ENCODE results near the gene RCC1. TPM values are rescaled to one million over a fixed set of nuclear protein-coding genes. Genes with fewer than 3 reads are reported as not detected.

Gene RCC1
- total RNA-seq, 1 experiment from 2014 or later, result 96.5 TPM

GRCh38 chr1:28503117-28503516 lies 2.7 kb upstream of the RCC1 start:
- peaks cover 17% of the 10 kb centered on the region for H3K4me1 ChIP-seq (ENCODE audit: insufficient read depth, low read length)
- H2AFZ ChIP-seq (ENCODE audit: low read length), result no peak overlapping the region
- TF ChIP-seq EZH2phosphoT487 (IDR thresholded peaks at IDR 0.05; ENCODE audit: borderline replicate concordance, low read length) (no peak), EZH2 (IDR thresholded peaks at IDR 0.05; ENCODE audit: low read length, unreplicated experiment) (no peak), CTCF (conservative IDR thresholded peaks at IDR 0.05; ENCODE audit: low read depth, low read length) (no peak)
- peaks cover 18% of the 10 kb centered on the region for H3F3A ChIP-seq (ENCODE audit: low read length, unreplicated experiment)
- peaks cover 34% of the 10 kb centered on the region for H3K79me2 ChIP-seq (ENCODE audit: low read length)
- peaks cover 20% of the 10 kb centered on the region for H3K36me3 ChIP-seq (ENCODE audit: low read depth, low read length)
- POLR2A ChIA-PET (ENCODE audit: unreplicated experiment), result no interaction called here
- no peak overlapping the region for H3K4me3 ChIP-seq (ENCODE audit: low read length)
- no peak overlapping the region for H3K27ac ChIP-seq (ENCODE audit: low read length)
- no peak overlapping the region for H3K9ac ChIP-seq (ENCODE audit: low read length)
- peaks cover 12% of the 10 kb centered on the region for H4K20me1 ChIP-seq (ENCODE audit: low read length)
- CTCF ChIA-PET, result no interaction called here
- no peaks in the 10 kb centered on the region for H3K9me3 ChIP-seq (ENCODE audit: low read length)
- H3K27me3 ChIP-seq (ENCODE audit: low read length), result no peaks in the 10 kb centered on the region
- no peaks in the 10 kb centered on the region for H3K9me2 ChIP-seq (replicated peaks; ENCODE audit: low read length)
- no TSS peak for BruUV-seq (replicated peaks)
- H3K4me2 ChIP-seq (ENCODE audit: low read length), result no peak overlapping the region
- ATAC-seq (no peak), DNase-seq (no peak)
- intact Hi-C loops (cut with micrococcal nuclease), result no loop called here

- no TSS peak for BruUV-seq (replicated peaks)
- ChIA-PET POLR2A (ENCODE audit: unreplicated experiment) (no interaction called here), CTCF (no interaction called here)
- DNase-seq (no peak), ATAC-seq (no peak)
- intact Hi-C loops (cut with micrococcal nuclease), result loop anchor here (5.0 kb wide), 2 partner anchors 50 to 90 kb away; no protein-coding TSS in a partner anchor
- Histone ChIP-seq H3K79me2 (ENCODE audit: low read length) (peaks cover 54% of the 10 kb centered on the region), H3K9me2 (replicated peaks; ENCODE audit: low read length) (no peaks in the 10 kb centered on the region), H2AFZ (ENCODE audit: low read length) (no peak overlapping the region), H3K36me3 (ENCODE audit: low read depth, low read length) (peaks cover 40% of the 10 kb centered on the region), H3K27ac (ENCODE audit: low read length) (peak overlapping the region; percentile 75), H3F3A (ENCODE audit: low read length, unreplicated experiment) (peaks cover 49% of the 10 kb centered on the region), H3K4me1 (ENCODE audit: insufficient read depth, low read length) (peaks cover 26% of the 10 kb centered on the region), H3K4me3 (ENCODE audit: low read length) (peak overlapping the region; percentile 92), H3K9me3 (ENCODE audit: low read length) (no peaks in the 10 kb centered on the region), H3K27me3 (ENCODE audit: low read length) (no peaks in the 10 kb centered on the region), H3K9ac (ENCODE audit: low read length) (peak overlapping the region; percentile 99), H3K4me2 (ENCODE audit: low read length) (peak overlapping the region; percentile 92), H4K20me1 (ENCODE audit: low read length) (peaks cover 36% of the 10 kb centered on the region)
- TF ChIP-seq EZH2phosphoT487 (IDR thresholded peaks at IDR 0.05; ENCODE audit: borderline replicate concordance, low read length) (no peak), CTCF (conservative IDR thresholded peaks at IDR 0.05; ENCODE audit: low read depth, low read length) (no peak), EZH2 (IDR thresholded peaks at IDR 0.05; ENCODE audit: low read length, unreplicated experiment) (no peak)
These were observed 1.0 kb downstream of the RCC1 start for GRCh38 chr1:28506907-28507246.

GRCh38 chr1:28507247-28507645 lies 1.4 kb downstream of the RCC1 start:
- ChIA-PET CTCF (no interaction called here), POLR2A (ENCODE audit: unreplicated experiment) (no interaction called here)
- peaks cover 26% of the 10 kb centered on the region for H3K4me1 ChIP-seq (ENCODE audit: insufficient read depth, low read length)
- TF ChIP-seq EZH2 (IDR thresholded peaks at IDR 0.05; ENCODE audit: low read length, unreplicated experiment), result no peak
- no peak for TF ChIP-seq EZH2phosphoT487 (IDR thresholded peaks at IDR 0.05; ENCODE audit: borderline replicate concordance, low read length)
- no peak for TF ChIP-seq CTCF (conservative IDR thresholded peaks at IDR 0.05; ENCODE audit: low read depth, low read length)
- intact Hi-C loops (cut with micrococcal nuclease), result loop anchor here (5.0 kb wide), 2 partner anchors 50 to 90 kb away; no protein-coding TSS in a partner anchor
- BruUV-seq (replicated peaks), result no TSS peak
- H3K27ac ChIP-seq (ENCODE audit: low read length), result peak overlapping the region; percentile 75
- H4K20me1 ChIP-seq (ENCODE audit: low read length), result peaks cover 40% of the 10 kb centered on the region
- H3K79me2 ChIP-seq (ENCODE audit: low read length), result peaks cover 54% of the 10 kb centered on the region
- ATAC-seq (no peak), DNase-seq (no peak)
- H3K9me3 ChIP-seq (ENCODE audit: low read length), result no peaks in the 10 kb centered on the region
- H2AFZ ChIP-seq (ENCODE audit: low read length), result no peak overlapping the region
- H3K9me2 ChIP-seq (replicated peaks; ENCODE audit: low read length), result no peaks in the 10 kb centered on the region
- peak overlapping the region; percentile 99 for H3K9ac ChIP-seq (ENCODE audit: low read length)
- peak overlapping the region; percentile 92 for H3K4me2 ChIP-seq (ENCODE audit: low read length)
- peaks cover 42% of the 10 kb centered on the region for H3K36me3 ChIP-seq (ENCODE audit: low read depth, low read length)
- peaks cover 52% of the 10 kb centered on the region for H3F3A ChIP-seq (ENCODE audit: low read length, unreplicated experiment)
- H3K4me3 ChIP-seq (ENCODE audit: low read length), result peak overlapping the region; percentile 92
- no peaks in the 10 kb centered on the region for H3K27me3 ChIP-seq (ENCODE audit: low read length)
